HG03280 (cell line): ENCODE data around the gene MLLT10.
"Not testable (repeated sequence)": the region's sequence is repeated elsewhere in the genome, so short reads cannot be mapped to it uniquely, and the experiment has no call there.

Experiments
- ATAC-seq: cut with Tn5 transposase; IDR thresholded peaks from one replicate; pipeline ENCODE4 v1.9.1; 2021; ENCODE audit warnings: mild to moderate bottlenecking, moderate library complexity; ENCODE audit not compliant: unreplicated experiment

MLLT10 gene

DNA sequence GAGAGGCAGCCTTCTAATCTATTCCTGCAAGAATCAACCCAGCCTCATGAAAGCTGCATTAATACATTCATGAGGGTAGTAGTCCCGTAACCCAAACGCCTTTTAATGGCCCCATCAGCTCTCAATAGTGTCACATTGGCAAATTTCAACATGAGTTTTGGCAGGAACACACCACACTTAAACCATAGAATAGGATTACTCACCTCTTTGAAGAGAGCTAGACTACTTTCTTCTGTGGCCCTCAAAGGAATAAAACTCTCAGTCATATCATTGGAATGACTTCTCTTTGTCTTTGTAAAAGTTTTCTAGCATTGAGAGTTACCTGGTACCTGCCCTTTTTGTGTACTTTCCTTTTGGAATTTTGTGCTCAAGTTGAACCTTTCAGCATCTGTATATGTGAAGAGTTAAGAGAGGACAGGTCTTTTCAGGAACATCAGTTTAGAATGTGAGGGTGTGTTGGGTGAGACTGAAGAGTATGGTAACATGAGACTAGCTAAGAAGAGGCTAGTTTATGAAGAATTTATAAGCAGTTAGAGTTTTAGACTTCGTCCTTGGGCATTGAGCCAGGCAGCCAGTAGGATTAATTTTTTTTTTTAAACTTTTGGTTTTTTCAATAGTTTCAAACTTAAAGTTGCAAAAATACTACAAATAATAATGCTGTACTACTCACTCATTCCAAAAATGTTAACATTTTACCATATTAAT is 92.6 kb downstream of the MLLT10 start:
- ATAC-seq: no peak

GRCh38 chr10:21627331-21627730 is 93.3 kb downstream of the MLLT10 start:
- no peak for ATAC-seq

- no peak for ATAC-seq
Measured at GRCh38 chr10:21628023-21628422, 94.0 kb downstream of the MLLT10 start.

GRCh38 chr10:21628645-21629044 is 94.6 kb downstream of the MLLT10 start:
- ATAC-seq: not testable (repeated sequence)

DNA sequence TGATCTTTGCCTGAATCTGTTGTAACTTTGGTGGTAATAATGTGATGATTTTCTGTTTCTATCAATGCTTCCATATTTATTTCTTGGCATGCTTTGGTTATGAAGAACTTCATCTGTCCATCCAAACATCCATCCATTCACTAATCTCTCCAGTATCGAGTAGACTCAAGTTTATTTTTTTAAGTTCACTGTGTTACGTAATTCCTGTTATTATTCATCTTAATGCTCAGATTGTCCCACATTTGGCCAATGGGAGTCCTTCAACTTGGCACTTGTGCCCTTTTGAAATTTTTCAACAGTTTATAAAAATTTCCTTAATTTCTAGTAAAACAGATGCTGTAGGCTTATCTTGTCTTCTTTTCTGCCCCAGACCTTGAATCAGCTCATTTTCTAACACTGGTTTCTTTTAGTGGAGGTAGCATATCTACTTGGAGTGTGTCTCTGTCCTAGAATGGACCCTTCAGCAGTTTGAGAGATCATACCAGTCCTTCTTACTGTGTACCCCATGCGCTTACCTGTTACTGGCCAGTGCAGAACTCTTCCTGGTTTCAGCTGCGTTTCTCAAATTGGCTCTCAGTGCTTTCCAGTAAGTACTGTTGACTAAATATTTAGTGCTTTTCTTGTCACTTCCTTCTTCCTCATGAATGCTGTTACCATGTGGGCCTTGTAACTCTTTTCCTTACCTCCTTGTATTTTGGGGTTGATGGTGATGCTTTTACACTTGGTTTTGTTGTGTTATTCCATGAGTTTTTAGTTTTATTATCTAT is 100.8 kb downstream of the MLLT10 start:
- no peak for ATAC-seq

- no peak for ATAC-seq
Measured at GRCh38 chr10:21637795-21638194, 103.8 kb downstream of the MLLT10 start.

DNA sequence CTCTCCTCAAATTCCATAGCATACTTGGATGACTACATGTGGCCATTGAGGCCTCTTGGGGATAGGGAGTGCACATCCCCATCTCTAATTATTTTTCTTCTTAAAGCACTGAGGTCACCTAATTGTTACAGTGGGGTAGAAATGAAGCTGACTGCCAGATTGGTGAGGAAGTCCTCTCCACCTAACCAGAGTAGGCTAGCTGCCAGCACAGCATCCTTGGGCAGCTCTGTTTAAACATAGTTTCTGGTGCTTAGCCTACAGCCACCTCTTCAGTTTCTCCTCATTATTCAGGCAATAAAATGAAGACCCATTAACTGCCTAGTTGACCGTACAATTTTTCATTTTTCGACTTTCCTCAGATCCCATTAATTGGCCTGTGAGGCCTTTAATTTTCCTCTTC is 104.6 kb downstream of the MLLT10 start:
- ATAC-seq: no peak

DNA sequence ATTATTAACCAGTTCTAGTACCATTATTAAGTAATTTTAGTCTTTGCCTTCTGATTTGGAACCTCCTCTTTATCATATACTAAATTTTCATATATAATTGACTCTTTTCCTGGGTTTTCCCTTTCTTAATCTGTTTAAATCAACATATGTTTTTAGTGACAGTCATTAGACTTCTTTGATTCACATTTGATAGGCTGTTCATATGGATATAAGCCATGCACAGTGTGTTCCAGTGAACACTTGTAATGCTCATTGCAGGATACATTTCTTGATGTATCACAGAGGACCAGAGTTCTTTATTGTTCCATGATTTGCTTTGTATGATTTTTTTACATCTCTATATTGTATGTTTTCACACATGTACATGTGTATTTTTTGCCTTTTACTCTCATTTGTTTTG is 114.0 kb downstream of the MLLT10 start:
- no peak for ATAC-seq

- ATAC-seq: no peak
Measured at GRCh38 chr10:21649454-21649872, 115.4 kb downstream of the MLLT10 start.

DNA sequence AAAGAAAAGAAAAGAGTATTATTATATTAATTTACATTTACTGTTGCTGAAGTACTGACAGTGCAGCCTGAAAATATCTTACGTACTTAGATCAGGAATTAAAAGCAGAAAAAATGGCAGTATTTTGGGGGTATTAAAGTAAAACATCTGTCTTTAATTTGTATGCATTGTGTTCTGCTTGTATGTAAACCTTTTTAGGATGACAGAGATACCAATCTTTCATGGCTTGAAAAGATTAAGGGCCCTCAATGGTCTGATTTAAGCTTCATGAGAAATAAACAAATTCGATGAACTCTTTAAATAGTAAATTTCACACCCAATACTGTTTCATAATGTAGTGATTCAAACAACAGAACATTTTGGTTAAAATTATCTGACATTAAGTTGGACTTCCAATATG is 116.3 kb downstream of the MLLT10 start:
- no peak for ATAC-seq

- ATAC-seq: no peak
Measured at GRCh38 chr10:21655236-21655635, 121.2 kb downstream of the MLLT10 start.

DNA sequence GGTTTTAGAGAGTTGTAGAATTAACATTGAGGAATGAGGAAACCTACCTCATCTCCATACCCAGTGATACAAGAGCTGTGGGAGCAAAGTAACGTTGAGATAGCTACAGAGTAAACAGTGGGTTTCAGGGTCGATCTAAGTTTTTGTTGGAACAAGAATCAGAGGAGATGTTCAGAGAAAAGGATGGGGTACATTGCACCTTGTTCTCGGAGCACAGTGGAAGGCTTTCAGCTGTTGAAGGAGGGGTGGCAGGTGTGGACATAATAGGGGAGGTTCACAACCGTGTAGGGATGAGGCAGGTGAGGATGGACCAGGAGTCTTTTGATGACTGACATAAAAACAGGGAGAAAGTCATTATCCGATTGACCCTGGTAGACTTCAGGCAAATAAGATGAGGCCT is 121.7 kb downstream of the MLLT10 start:
- ATAC-seq: no peak

DNA sequence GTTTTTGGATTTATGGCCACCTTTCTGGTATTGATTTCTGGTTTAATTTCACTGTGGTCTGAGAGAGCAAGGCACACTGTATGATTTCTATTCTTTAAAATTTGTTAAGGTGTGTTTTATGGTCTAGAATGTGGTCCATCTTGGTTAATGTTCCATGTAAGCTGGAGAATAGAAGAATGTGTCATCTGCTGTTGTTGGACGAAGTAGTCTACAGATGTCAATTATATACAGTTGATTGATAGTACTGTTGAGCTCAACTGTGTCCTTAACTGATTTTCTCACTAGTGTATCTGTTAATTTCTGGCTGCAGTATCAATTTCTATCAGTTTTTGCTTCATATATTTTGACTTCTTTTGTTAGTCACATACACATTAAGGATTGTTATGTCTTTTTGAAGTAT is 127.1 kb downstream of the MLLT10 start:
- no peak for ATAC-seq

GRCh38 chr10:21661935-21662334 is 127.9 kb downstream of the MLLT10 start:
- ATAC-seq: no peak

DNA sequence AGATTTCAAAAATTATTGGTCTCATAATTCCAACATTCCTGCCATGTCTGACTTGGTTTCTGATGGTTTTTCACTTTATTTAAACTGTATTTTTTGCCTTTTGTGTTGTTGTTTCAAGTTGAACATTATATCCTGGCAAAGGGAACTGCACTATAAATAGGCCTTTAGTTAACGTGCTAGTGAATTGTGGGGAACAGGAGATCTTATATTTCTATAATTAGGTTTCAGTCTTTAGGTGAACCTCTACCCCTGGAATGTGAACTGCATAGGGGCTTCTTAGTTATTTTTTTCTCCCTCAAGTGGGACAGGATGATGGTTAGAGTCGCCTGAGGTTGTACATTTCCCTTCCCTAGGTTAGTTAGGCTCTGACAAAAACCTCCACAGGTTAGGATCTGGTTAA is 128.6 kb downstream of the MLLT10 start:
- ATAC-seq: no peak

DNA sequence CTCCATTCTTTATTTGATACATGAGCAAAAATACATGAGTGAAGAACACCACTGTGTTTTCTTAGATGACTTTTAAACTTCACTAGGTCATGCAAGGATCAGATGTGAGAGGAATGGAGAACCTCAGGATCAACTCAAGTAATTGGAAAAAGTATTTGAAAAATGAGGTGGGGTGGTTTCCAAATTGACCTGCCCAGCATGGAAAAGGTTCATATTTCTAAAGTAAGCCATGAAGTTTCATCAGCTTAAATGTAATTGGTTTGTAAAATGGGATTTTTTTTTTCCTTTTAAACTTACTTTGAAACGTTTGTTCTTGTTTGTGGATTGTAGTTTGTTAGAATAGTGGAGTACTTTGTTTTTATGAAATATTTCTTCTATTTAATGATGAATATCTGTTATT is 134.8 kb downstream of the MLLT10 start:
- no peak for ATAC-seq

GRCh38 chr10:21670391-21670790 is 136.4 kb downstream of the MLLT10 start:
- ATAC-seq: no peak

DNA sequence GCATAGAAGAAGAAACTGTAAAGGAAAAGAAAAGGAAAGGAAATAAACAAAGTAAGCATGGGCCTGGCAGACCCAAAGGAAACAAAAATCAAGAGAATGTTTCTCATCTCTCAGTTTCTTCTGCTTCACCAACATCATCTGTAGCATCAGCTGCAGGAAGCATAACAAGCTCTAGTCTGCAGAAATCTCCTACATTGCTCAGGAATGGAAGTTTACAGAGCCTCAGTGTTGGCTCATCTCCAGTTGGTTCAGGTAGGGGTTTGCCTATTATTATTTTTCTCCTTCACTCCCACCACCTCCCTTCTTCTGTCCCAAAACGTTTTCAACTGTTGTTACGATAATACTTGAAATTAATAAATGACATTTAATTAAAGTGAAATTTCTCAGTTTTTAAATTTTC is 139.6 kb downstream of the MLLT10 start:
- ATAC-seq: no peak

DNA sequence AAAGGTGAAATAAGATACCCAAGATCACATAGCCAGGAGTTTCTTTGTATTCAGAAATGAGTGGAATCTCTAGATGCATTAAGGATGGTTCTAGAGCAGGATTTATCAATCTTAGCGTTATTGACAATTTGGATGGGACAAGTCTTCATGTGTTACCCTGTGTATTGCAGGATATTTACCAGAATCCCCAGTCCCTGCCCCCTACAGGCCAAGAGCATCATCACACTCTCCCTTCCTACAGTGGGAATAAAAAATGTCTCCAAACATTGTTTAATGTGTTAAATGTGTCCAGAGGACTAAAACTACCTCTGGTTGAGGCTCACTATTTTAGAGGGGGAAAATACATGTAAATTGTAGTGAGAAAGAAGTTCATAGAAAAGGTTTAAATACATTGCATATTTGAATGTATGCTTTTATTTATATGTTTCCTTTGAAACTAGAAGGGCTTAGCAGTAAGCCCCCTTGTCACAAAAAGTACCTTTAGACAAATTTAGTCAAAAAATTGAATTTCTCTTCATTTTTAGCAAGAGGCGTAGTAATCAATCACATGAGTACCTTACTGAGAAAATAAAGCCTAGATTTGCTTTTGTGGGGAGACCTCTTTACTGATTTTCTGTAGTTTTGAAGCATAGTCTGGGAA is 141.2 kb downstream of the MLLT10 start:
- no peak for ATAC-seq

GRCh38 chr10:21677551-21677950 is 143.5 kb downstream of the MLLT10 start:
- ATAC-seq: no peak

GRCh38 chr10:21681156-21681555 is 147.1 kb downstream of the MLLT10 start:
- no peak for ATAC-seq
